Measurements from ENCODE around the gene CKS1B.

CKS1B gene

DNA sequence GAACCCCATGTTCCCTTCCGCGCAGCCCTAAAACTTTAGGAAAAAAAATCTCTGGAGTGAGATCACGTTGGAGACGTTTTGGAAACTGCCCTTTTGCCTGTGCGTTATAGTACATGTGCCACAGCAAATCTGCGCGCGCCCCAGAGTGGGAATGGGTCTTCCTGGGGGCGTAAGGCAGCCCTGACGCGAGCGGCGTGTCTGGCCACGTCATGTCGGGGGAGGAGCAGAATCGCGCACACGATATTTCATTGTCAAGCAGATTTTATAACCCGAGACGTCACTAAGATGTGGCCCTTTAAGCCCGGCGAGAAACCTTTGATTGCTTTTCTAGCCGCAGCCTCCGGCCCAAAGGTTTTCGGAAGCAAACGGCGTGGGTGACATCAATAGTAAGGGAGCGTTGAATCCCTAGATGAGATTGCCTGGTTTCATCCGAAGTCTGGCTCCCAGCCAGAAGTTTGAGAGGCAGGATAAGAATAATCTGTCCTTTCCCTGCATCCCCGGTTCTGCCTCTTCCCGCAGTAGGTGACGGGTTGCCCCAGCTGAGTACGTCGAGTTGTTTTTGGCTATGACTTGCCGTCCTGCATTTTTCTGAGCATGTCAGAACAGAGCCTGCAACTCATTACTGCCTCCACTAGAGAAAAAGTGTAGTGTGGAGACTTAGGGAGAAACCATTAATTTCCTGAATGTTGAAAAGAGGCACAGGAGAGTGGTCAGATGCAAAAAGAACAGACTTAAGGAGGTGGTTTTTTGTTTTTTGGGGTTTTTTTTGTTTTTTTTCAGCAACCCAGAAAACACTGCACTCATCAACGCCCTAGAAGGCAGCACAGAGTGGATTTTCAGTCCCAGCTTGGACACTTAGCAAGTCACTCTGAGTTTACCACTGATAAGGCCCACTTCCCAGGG lies 37.1 kb upstream of the CKS1B start:
- Histone ChIP-seq H3K4me2 (ENCODE audit: low read length, poor library complexity, severe bottlenecking) (peak overlapping the region; percentile 83), H3K9ac (ENCODE audit: low read length) (peak overlapping the region; percentile 100), H3K4ac (ENCODE audit: low read depth in 1 of 2, low read length in 2 of 2) (peak overlapping the region in 1 of 2 experiments; percentile 17), H3K36me3 (ENCODE audit: control insufficient read depth in 1 of 2, insufficient read depth in 2 of 2, low read depth in 1 of 2, low read length in 2 of 2) (peaks cover under 1 to 3% of the 10 kb centered on the region in 2 experiments), H3K4me1 (ENCODE audit: control insufficient read depth, insufficient read depth, low read depth, low read length) (peaks cover 19% of the 10 kb centered on the region), H2AFZ (ENCODE audit: low read depth, low read length) (peak overlapping the region; percentile 60), H2BK12ac (ENCODE audit: low read length in 2 of 2) (peak overlapping the region; percentile 83 to 84), H3K4me3 (ENCODE audit: insufficient read depth in 1 of 2, low read depth in 1 of 2, low read length in 2 of 2) (peak overlapping the region; percentile 46 to 100), H3K9me3 (ENCODE audit: control insufficient read depth, low read length) (no peaks in the 10 kb centered on the region), H3K18ac (ENCODE audit: low read depth in 1 of 2, low read length in 2 of 2) (peak overlapping the region; percentile 84 to 99), H3K27ac (ENCODE audit: low read length, poor library complexity, severe bottlenecking) (peak overlapping the region; percentile 99), H3K79me1 (replicated peaks; ENCODE audit: low read length, poor library complexity, severe bottlenecking) (peaks cover 18% of the 10 kb centered on the region), H4K91ac (ENCODE audit: low read length) (peak overlapping the region; percentile 87), H2BK120ac (ENCODE audit: low read depth, low read length) (peak overlapping the region; percentile 93), H2BK5ac (ENCODE audit: low read depth, low read length, poor library complexity, severe bottlenecking) (peak overlapping the region; percentile 97), H2AK5ac (ENCODE audit: low read length, severe bottlenecking) (no peak overlapping the region), H3K27me3 (ENCODE audit: control insufficient read depth in 1 of 2, insufficient read depth in 1 of 2, low read length in 2 of 2) (no peaks in the 10 kb centered on the region), H3K23ac (ENCODE audit: low read length in 2 of 2) (no peak overlapping the region), H2BK15ac (ENCODE audit: low read depth, poor library complexity, severe bottlenecking) (no peak overlapping the region), H4K8ac (ENCODE audit: low read length) (peak overlapping the region; percentile 85), H3K14ac (ENCODE audit: low read length in 2 of 2) (peak overlapping the region in 1 of 2 experiments; percentile 22)
- WGBS, result under 1% methylated on average over 35 of the region's 36 CpGs
- peak; percentile 98 for DNase-seq

GRCh38 chr1:154937988-154938386 lies 36.5 kb upstream of the CKS1B start:
- no peak overlapping the region for H2AFZ ChIP-seq (ENCODE audit: low read depth, low read length)
- H2BK12ac ChIP-seq (ENCODE audit: low read length in 2 of 2), result no peak overlapping the region
- H3K23ac ChIP-seq (ENCODE audit: low read length in 2 of 2), result no peak overlapping the region
- no peaks in the 10 kb centered on the region for H3K9me3 ChIP-seq (ENCODE audit: control insufficient read depth, low read length)
- WGBS, result 94% methylated on average over 8 of the region's 8 CpGs
- no peak overlapping the region for H2BK15ac ChIP-seq (ENCODE audit: low read depth, poor library complexity, severe bottlenecking)
- no peaks in the 10 kb centered on the region for H3K27me3 ChIP-seq (ENCODE audit: control insufficient read depth in 1 of 2, insufficient read depth in 1 of 2, low read length in 2 of 2)
- no peak for DNase-seq
- peaks cover 18% of the 10 kb centered on the region for H3K79me1 ChIP-seq (replicated peaks; ENCODE audit: low read length, poor library complexity, severe bottlenecking)
- H3K4me1 ChIP-seq (ENCODE audit: control insufficient read depth, insufficient read depth, low read depth, low read length), result peaks cover 23% of the 10 kb centered on the region
- H3K36me3 ChIP-seq (ENCODE audit: control insufficient read depth in 1 of 2, insufficient read depth in 2 of 2, low read depth in 1 of 2, low read length in 2 of 2), result peaks cover 0 to 8% of the 10 kb centered on the region in 2 experiments
- H3K27ac ChIP-seq (ENCODE audit: low read length, poor library complexity, severe bottlenecking), result peak overlapping the region; percentile 99
- H3K4ac ChIP-seq (ENCODE audit: low read depth in 1 of 2, low read length in 2 of 2), result no peak overlapping the region
- H3K18ac ChIP-seq (ENCODE audit: low read depth in 1 of 2, low read length in 2 of 2), result no peak overlapping the region
- no peak overlapping the region for H2AK5ac ChIP-seq (ENCODE audit: low read length, severe bottlenecking)
- peak overlapping the region in 1 of 2 experiments; percentile 100 for H3K4me3 ChIP-seq (ENCODE audit: insufficient read depth in 1 of 2, low read depth in 1 of 2, low read length in 2 of 2)
- no peak overlapping the region for H2BK5ac ChIP-seq (ENCODE audit: low read depth, low read length, poor library complexity, severe bottlenecking)
- no peak overlapping the region for H4K8ac ChIP-seq (ENCODE audit: low read length)
- no peak overlapping the region for H3K14ac ChIP-seq (ENCODE audit: low read length in 2 of 2)
- no peak overlapping the region for H2BK120ac ChIP-seq (ENCODE audit: low read depth, low read length)
- H3K4me2 ChIP-seq (ENCODE audit: low read length, poor library complexity, severe bottlenecking), result peak overlapping the region; percentile 83
- no peak overlapping the region for H4K91ac ChIP-seq (ENCODE audit: low read length)
- H3K9ac ChIP-seq (ENCODE audit: low read length), result peak overlapping the region; percentile 100

DNA sequence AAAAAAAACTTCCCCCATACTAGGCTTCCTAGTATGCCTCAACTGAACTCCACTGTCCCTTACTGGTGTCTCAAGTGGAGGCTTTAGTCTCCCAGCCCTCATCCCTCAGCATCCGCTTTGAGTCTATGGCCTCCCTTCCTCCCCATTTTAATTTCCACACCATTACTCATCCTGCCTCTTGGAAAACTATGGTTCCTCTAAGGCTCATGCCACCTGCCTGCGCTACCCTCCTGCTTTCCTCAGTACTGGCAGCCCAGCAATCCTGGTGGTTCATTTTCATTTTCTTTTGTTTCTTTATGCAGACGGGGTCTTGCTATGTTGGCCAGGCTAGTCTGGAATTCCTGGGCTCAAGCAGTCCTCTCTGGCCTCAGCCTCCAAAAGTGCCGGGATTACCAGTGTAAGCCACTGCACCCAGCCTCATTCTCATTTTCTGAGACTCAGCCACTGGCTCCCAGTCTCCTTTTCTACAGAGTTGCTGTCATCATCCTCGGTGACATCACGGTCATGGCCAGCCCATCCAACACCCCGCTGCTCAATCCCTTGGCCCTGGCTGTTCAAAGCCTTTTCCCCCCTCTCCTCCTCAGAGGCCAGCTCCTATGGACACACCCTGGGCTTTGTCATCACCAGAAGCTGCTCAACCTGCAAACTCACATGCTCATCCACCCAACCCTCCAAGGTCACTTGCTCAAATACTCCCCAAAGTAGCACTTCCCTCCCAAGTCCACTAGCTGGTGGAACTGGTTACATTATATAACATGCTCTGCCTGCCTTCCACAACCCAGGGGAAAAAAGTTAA lies 35.7 kb upstream of the CKS1B start:
- Histone ChIP-seq H3K4me1 (ENCODE audit: control insufficient read depth, insufficient read depth, low read depth, low read length) (peaks cover 25% of the 10 kb centered on the region), H3K9ac (ENCODE audit: low read length) (peak overlapping the region; percentile 100), H3K27me3 (ENCODE audit: control insufficient read depth in 1 of 2, insufficient read depth in 1 of 2, low read length in 2 of 2) (no peaks in the 10 kb centered on the region), H3K18ac (ENCODE audit: low read depth in 1 of 2, low read length in 2 of 2) (no peak overlapping the region), H3K4ac (ENCODE audit: low read depth in 1 of 2, low read length in 2 of 2) (no peak overlapping the region), H3K27ac (ENCODE audit: low read length, poor library complexity, severe bottlenecking) (no peak overlapping the region), H3K14ac (ENCODE audit: low read length in 2 of 2) (no peak overlapping the region), H2BK12ac (ENCODE audit: low read length in 2 of 2) (peak overlapping the region in 1 of 2 experiments; percentile 59), H3K4me3 (ENCODE audit: insufficient read depth in 1 of 2, low read depth in 1 of 2, low read length in 2 of 2) (no peak overlapping the region), H2BK15ac (ENCODE audit: low read depth, poor library complexity, severe bottlenecking) (no peak overlapping the region), H2AFZ (ENCODE audit: low read depth, low read length) (no peak overlapping the region), H4K8ac (ENCODE audit: low read length) (no peak overlapping the region), H2AK5ac (ENCODE audit: low read length, severe bottlenecking) (no peak overlapping the region), H2BK120ac (ENCODE audit: low read depth, low read length) (no peak overlapping the region), H4K91ac (ENCODE audit: low read length) (no peak overlapping the region), H3K4me2 (ENCODE audit: low read length, poor library complexity, severe bottlenecking) (no peak overlapping the region), H2BK5ac (ENCODE audit: low read depth, low read length, poor library complexity, severe bottlenecking) (no peak overlapping the region), H3K79me1 (replicated peaks; ENCODE audit: low read length, poor library complexity, severe bottlenecking) (peaks cover 17% of the 10 kb centered on the region), H3K9me3 (ENCODE audit: control insufficient read depth, low read length) (no peaks in the 10 kb centered on the region), H3K36me3 (ENCODE audit: control insufficient read depth in 1 of 2, insufficient read depth in 2 of 2, low read depth in 1 of 2, low read length in 2 of 2) (peaks cover 0 to 8% of the 10 kb centered on the region in 2 experiments), H3K23ac (ENCODE audit: low read length in 2 of 2) (no peak overlapping the region)
- no peak for DNase-seq
- WGBS, result 98% methylated on average over 7 of the region's 7 CpGs

DNA sequence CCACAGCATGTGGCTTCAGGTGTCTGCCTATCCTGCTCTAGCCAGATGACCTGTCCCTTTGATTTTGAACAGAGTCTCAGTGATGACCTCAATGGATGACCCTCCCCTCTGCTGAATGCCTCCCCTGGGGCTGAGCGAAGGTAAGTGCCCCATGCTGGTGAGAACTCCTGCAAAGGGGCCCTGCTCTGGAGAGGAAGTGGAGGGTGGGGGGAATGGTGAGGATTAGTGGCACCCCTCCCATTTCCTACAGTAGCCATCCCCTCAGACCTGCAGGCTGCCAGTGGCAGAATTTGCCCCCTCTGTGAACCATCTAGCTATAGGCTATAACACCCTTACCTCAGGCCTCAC lies 34.3 kb upstream of the CKS1B start:
- Histone ChIP-seq H3K14ac (ENCODE audit: low read length in 2 of 2) (no peak overlapping the region), H3K27ac (ENCODE audit: low read length, poor library complexity, severe bottlenecking) (no peak overlapping the region)
- whole genome bisulfite sequencing, result 50% methylated on average over 1 of the region's 1 CpG

More for the DNA sequence above, 34.3 kb upstream of the CKS1B start:
- no peak overlapping the region for H2BK5ac ChIP-seq (ENCODE audit: low read depth, low read length, poor library complexity, severe bottlenecking)
- H3K4me2 ChIP-seq (ENCODE audit: low read length, poor library complexity, severe bottlenecking), result no peak overlapping the region
- peak overlapping the region in 1 of 2 experiments; percentile 14 for H3K4me3 ChIP-seq (ENCODE audit: insufficient read depth in 1 of 2, low read depth in 1 of 2, low read length in 2 of 2)
- no peak overlapping the region for H2BK15ac ChIP-seq (ENCODE audit: low read depth, poor library complexity, severe bottlenecking)
- no peak overlapping the region for H4K8ac ChIP-seq (ENCODE audit: low read length)
- no peak for DNase-seq
- no peak overlapping the region for H3K23ac ChIP-seq (ENCODE audit: low read length in 2 of 2)
- peaks cover 7 to 20% of the 10 kb centered on the region in 2 experiments for H3K36me3 ChIP-seq (ENCODE audit: control insufficient read depth in 1 of 2, insufficient read depth in 2 of 2, low read depth in 1 of 2, low read length in 2 of 2)
- H2AFZ ChIP-seq (ENCODE audit: low read depth, low read length), result no peak overlapping the region
- H3K9ac ChIP-seq (ENCODE audit: low read length), result peak overlapping the region; percentile 18
- H3K27me3 ChIP-seq (ENCODE audit: control insufficient read depth in 1 of 2, insufficient read depth in 1 of 2, low read length in 2 of 2), result no peaks in the 10 kb centered on the region
- no peak overlapping the region for H3K18ac ChIP-seq (ENCODE audit: low read depth in 1 of 2, low read length in 2 of 2)
- no peak overlapping the region for H3K4ac ChIP-seq (ENCODE audit: low read depth in 1 of 2, low read length in 2 of 2)
- H2AK5ac ChIP-seq (ENCODE audit: low read length, severe bottlenecking), result no peak overlapping the region
- H2BK120ac ChIP-seq (ENCODE audit: low read depth, low read length), result no peak overlapping the region
- no peak overlapping the region for H2BK12ac ChIP-seq (ENCODE audit: low read length in 2 of 2)
- no peaks in the 10 kb centered on the region for H3K9me3 ChIP-seq (ENCODE audit: control insufficient read depth, low read length)
- H3K4me1 ChIP-seq (ENCODE audit: control insufficient read depth, insufficient read depth, low read depth, low read length), result peaks cover 25% of the 10 kb centered on the region
- H3K79me1 ChIP-seq (replicated peaks; ENCODE audit: low read length, poor library complexity, severe bottlenecking), result peaks cover 11% of the 10 kb centered on the region
- peak overlapping the region; percentile 7 for H4K91ac ChIP-seq (ENCODE audit: low read length)
